Progenitor cell of endocrine pancreas (in vitro differentiated cells): ENCODE results near the gene TGM6. TPM values are rescaled to one million over a fixed set of nuclear protein-coding genes. Genes with fewer than 3 reads are reported as not detected.

ENCODE experiments used
- DNase-seq: peaks from one replicate; pipeline ENCODE4 v3.0.0; 2021; ENCODE audit warnings: low spot score; ENCODE audit not compliant: unreplicated experiment
- H3K27ac Mint-ChIP-seq: 2 replicates; pipeline ENCODE4 v1.8.0; 2021; ENCODE audit warnings: mild to moderate bottlenecking, moderate library complexity, mixed read lengths
- H3K27me3 Mint-ChIP-seq: 2 replicates; pipeline ENCODE4 v1.8.0; 2021; ENCODE audit warnings: mixed read lengths
- H3K36me3 Mint-ChIP-seq: 2 replicates; pipeline ENCODE4 v1.8.0; 2022; ENCODE audit warnings: mixed read lengths; ENCODE audit not compliant: insufficient read depth
- H3K4me1 Mint-ChIP-seq: 2 replicates; pipeline ENCODE4 v1.8.0; 2021; ENCODE audit warnings: low read depth, mixed read lengths
- H3K4me3 Mint-ChIP-seq: 2 replicates; pipeline ENCODE4 v1.8.0; 2021; ENCODE audit warnings: low read depth, mild to moderate bottlenecking, moderate library complexity, mixed read lengths
- H3K9me3 Mint-ChIP-seq: 2 replicates; pipeline ENCODE4 v1.8.0; 2021; ENCODE audit warnings: low read depth, mixed read lengths
- CTCF ChIP-seq: fragments of 200-600 bp; sonication (generic); IDR thresholded peaks from one replicate; pipeline ENCODE4 v1.5.0; 2021; ENCODE audit warnings: antibody characterized with exemption, mild to moderate bottlenecking; ENCODE audit not compliant: unreplicated experiment
- total RNA-seq: library from RNA; stranded (reverse); gene quantifications from 2 replicates; pipeline ENCODE4 v1.2.1, GENCODE V29; 2021

TGM6 gene
- total RNA-seq, 1 donor from 2014 or later = not detected

DNA sequence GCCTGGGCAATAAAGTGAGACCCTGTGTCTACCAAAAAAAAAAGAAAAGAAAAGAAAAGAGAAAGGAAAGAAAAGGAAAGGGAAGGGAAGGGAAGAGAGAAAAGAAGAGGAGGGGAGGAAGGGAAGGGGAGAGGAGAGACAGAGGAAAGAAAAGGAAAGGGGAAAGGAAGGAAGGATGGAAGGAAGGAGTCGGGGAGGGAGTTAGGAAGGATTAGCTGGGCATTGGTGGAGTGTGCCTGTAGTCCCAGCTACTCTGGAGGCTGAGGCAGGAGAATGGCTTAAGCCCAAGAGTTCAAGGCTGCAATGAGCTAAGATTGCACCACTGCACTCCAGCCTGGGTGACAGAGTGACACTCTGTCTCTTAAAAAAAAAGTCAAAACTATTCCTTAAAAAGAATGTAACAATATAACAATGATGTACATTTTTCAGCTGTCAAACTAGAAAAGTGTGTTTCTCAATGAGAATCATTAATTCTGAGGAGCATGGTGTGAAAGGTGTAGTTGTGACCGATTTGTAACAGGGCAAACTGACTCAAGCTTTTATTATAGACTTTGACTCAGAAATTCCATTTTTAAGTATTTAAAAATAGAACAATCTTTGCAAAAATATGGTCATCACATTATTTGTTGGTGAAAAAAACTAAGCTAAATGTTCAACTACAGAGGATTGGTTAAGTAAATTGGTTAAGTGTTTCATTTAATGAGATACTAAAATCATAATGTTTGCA is 75.2 kb downstream of the TGM6 start:
- Mint-ChIP-seq H3K27ac (no peak overlapping the region), H3K27me3 (peaks cover 4% of the 10 kb centered on the region), H3K36me3 (peaks cover 12% of the 10 kb centered on the region), H3K4me3 (no peak overlapping the region), H3K4me1 (no peaks in the 10 kb centered on the region), H3K9me3 (no peaks in the 10 kb centered on the region)
- no peak for DNase-seq
- no peak for TF ChIP-seq CTCF

- Mint-ChIP-seq H3K36me3 (peaks cover 32% of the 10 kb centered on the region), H3K27ac (no peak overlapping the region), H3K27me3 (no peaks in the 10 kb centered on the region), H3K4me1 (no peaks in the 10 kb centered on the region), H3K4me3 (no peak overlapping the region), H3K9me3 (no peaks in the 10 kb centered on the region)
- TF ChIP-seq CTCF = no peak
- DNase-seq = no peak
Observed at GRCh38 chr20:2458919-2459499, 78.3 kb downstream of the TGM6 start.

GRCh38 chr20:2459981-2460751 is 79.5 kb downstream of the TGM6 start:
- DNase-seq = no peak
- Mint-ChIP-seq H3K27ac (no peak overlapping the region), H3K4me1 (no peaks in the 10 kb centered on the region), H3K4me3 (no peak overlapping the region), H3K36me3 (peaks cover 34% of the 10 kb centered on the region), H3K9me3 (no peaks in the 10 kb centered on the region), H3K27me3 (no peaks in the 10 kb centered on the region)
- TF ChIP-seq CTCF = no peak

DNA sequence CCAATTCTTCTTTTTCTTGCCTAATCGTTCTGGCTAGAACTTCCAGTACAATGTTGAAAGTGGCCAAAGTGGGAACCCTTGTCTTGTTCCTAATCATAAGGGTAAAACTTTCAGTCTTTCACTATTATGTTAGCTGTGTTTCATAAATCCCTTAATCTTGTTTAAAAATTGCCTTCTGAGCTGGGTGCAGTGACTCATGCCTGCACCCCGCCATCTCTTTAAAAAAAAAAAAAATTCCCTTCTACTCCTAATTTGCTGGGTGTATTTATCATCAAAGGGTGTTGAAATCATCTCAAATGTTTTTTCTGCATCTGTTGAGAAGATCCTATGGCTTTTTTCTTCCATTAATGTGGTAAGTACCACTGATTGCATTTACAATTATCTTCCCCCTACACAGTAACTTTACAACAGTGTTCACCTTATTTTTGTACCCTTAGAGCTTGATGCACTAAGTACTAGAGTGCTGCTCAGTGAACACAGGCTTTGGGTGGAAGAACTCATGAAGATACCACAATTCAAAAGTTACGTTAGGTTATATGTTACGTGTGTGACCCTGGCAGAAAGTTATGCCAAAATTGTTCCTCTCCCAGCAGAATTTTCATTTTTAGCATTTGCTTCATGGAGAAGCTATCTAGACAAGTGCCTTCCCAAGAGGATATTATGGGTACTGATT is 80.2 kb downstream of the TGM6 start:
- H3K9me3 Mint-ChIP-seq = no peaks in the 10 kb centered on the region
- TF ChIP-seq CTCF = no peak
- no peaks in the 10 kb centered on the region for H3K27me3 Mint-ChIP-seq
- no peak for DNase-seq
- H3K4me3 Mint-ChIP-seq = no peak overlapping the region
- H3K36me3 Mint-ChIP-seq = peaks cover 38% of the 10 kb centered on the region
- H3K27ac Mint-ChIP-seq = no peak overlapping the region
- no peaks in the 10 kb centered on the region for H3K4me1 Mint-ChIP-seq

- Mint-ChIP-seq H3K27me3 (no peaks in the 10 kb centered on the region), H3K4me3 (no peak overlapping the region), H3K9me3 (no peaks in the 10 kb centered on the region), H3K27ac (peak overlapping the region; percentile 73), H3K36me3 (peaks cover 44% of the 10 kb centered on the region), H3K4me1 (no peaks in the 10 kb centered on the region)
- DNase-seq = no peak
- TF ChIP-seq CTCF = no peak
Observed at GRCh38 chr20:2462484-2462883, 81.8 kb downstream of the TGM6 start.
